Activated T-helper 1 cell treated with Interleukin-2 at 50 U/mL for 16 hours (primary cell): ENCODE results near the gene KRT75.

Experiments used
- DNase-seq: peaks from one replicate; pipeline ENCODE4 v3.0.0-alpha.2; 2020; ENCODE audit warnings: low read depth

KRT75 gene

GRCh38 chr12:52391618-52392002 lies 42.6 kb downstream of the KRT75 start:
- no peak for DNase-seq

GRCh38 chr12:52390739-52391617 lies 43.2 kb downstream of the KRT75 start:
- DNase-seq = no peak

- DNase-seq = no peak
These were observed 44.6 kb downstream of the KRT75 start for GRCh38 chr12:52389313-52390207.

- DNase-seq = no peak
These were observed 46.3 kb downstream of the KRT75 start for GRCh38 chr12:52387859-52388258.

GRCh38 chr12:52385226-52385702 lies 48.9 kb downstream of the KRT75 start, which contains the start of gene KRT84:
KRT84 (minus strand) TSS chr12:52385652; CDS start chr12:52385585, 67 bp downstream.
- DNase-seq = no peak

GRCh38 chr12:52383331-52383730 lies 50.8 kb downstream of the KRT75 start:
- DNase-seq = no peak

GRCh38 chr12:52382854-52383253 lies 51.3 kb downstream of the KRT75 start:
- no peak for DNase-seq

GRCh38 chr12:52381206-52381605 lies 53.0 kb downstream of the KRT75 start:
- DNase-seq = no peak

GRCh38 chr12:52380271-52380694 lies 53.9 kb downstream of the KRT75 start:
- DNase-seq = no peak

- no peak for DNase-seq
These were observed 54.6 kb downstream of the KRT75 start for GRCh38 chr12:52379536-52379935.

- no peak for DNase-seq
These were observed 56.1 kb downstream of the KRT75 start for GRCh38 chr12:52378091-52378490.

GRCh38 chr12:52377266-52377665 lies 56.9 kb downstream of the KRT75 start:
- DNase-seq = no peak
